ENCODE measurements around the gene CHRNG. TPM values are rescaled to one million over a fixed set of nuclear protein-coding genes. Genes with fewer than 3 reads are reported as not detected.

Gene CHRNG
- total and polyA plus RNA-seq, 2 experiments from 2014 or later, result not detected

DNA sequence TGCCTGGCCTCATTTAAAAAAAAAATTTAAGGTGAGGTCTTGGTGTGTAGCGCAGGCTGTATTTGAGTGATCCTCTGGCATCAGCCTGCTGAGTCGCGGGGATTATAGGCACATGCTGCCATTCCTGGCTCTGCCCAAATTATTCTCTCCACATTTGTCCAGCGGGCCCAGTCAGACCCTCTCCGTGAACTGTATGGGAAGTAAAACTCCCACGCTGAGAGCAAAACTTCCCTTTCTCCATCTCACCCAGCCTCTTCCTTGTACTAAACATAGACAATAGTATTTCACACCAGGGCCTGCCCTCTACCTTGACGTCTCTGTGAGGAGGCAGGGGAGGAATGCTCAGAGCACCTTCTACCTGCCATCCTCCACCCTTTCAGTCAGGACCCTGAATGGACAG lies 48.0 kb downstream of the CHRNG start:
- Histone ChIP-seq H3K4me1 (ENCODE audit: insufficient read depth) (peaks cover 8% of the 10 kb centered on the region), H3K4me2 (no peak overlapping the region), H4K20me1 (replicated peaks; ENCODE audit: insufficient read depth) (peaks cover under 1% of the 10 kb centered on the region; the same call in 1 of the 2 replicates), H3K27ac (ENCODE audit: low read depth) (no peak overlapping the region), H3K36me3 (ENCODE audit: insufficient read depth) (no peaks in the 10 kb centered on the region), H3K27me3 (ENCODE audit: insufficient read depth) (no peaks in the 10 kb centered on the region), H3K9me2 (ENCODE audit: insufficient read depth) (0 out of 2 replicates have a peak, but pooled peaks cover 8% of the 10 kb centered on the region), H3F3A (replicated peaks; ENCODE audit: low read depth) (no peaks in the 10 kb centered on the region), H2AFZ (no peak overlapping the region), H3K79me2 (replicated peaks; ENCODE audit: insufficient read depth) (no peaks in the 10 kb centered on the region), H3K4me3 (no peak overlapping the region)
- H3K27ac Mint-ChIP-seq, result no peak overlapping the region
- ATAC-seq (no peak), DNase-seq (ENCODE audit: low spot score) (no peak)
- H3K4me3 Mint-ChIP-seq, result no peak overlapping the region
- H3K27me3 Mint-ChIP-seq (ENCODE audit: insufficient read depth, low read depth, poor library complexity), result peaks cover 2% of the 10 kb centered on the region
- peaks cover 25% of the 10 kb centered on the region for H3K4me1 Mint-ChIP-seq
- H3K9me3 Mint-ChIP-seq, result peaks cover 8% of the 10 kb centered on the region; the same call in 2 of the 3 replicates
- H3K36me3 Mint-ChIP-seq (ENCODE audit: low read depth), result peaks cover 15% of the 10 kb centered on the region
- TF ChIP-seq JUNB (IDR thresholded peaks at IDR 0.05; ENCODE audit: unreplicated experiment) (no peak), EZH2phosphoT487 (IDR thresholded peaks at IDR 0.05; ENCODE audit: unreplicated experiment) (no peak)
- TF ChIP-seq, protein P1, sequence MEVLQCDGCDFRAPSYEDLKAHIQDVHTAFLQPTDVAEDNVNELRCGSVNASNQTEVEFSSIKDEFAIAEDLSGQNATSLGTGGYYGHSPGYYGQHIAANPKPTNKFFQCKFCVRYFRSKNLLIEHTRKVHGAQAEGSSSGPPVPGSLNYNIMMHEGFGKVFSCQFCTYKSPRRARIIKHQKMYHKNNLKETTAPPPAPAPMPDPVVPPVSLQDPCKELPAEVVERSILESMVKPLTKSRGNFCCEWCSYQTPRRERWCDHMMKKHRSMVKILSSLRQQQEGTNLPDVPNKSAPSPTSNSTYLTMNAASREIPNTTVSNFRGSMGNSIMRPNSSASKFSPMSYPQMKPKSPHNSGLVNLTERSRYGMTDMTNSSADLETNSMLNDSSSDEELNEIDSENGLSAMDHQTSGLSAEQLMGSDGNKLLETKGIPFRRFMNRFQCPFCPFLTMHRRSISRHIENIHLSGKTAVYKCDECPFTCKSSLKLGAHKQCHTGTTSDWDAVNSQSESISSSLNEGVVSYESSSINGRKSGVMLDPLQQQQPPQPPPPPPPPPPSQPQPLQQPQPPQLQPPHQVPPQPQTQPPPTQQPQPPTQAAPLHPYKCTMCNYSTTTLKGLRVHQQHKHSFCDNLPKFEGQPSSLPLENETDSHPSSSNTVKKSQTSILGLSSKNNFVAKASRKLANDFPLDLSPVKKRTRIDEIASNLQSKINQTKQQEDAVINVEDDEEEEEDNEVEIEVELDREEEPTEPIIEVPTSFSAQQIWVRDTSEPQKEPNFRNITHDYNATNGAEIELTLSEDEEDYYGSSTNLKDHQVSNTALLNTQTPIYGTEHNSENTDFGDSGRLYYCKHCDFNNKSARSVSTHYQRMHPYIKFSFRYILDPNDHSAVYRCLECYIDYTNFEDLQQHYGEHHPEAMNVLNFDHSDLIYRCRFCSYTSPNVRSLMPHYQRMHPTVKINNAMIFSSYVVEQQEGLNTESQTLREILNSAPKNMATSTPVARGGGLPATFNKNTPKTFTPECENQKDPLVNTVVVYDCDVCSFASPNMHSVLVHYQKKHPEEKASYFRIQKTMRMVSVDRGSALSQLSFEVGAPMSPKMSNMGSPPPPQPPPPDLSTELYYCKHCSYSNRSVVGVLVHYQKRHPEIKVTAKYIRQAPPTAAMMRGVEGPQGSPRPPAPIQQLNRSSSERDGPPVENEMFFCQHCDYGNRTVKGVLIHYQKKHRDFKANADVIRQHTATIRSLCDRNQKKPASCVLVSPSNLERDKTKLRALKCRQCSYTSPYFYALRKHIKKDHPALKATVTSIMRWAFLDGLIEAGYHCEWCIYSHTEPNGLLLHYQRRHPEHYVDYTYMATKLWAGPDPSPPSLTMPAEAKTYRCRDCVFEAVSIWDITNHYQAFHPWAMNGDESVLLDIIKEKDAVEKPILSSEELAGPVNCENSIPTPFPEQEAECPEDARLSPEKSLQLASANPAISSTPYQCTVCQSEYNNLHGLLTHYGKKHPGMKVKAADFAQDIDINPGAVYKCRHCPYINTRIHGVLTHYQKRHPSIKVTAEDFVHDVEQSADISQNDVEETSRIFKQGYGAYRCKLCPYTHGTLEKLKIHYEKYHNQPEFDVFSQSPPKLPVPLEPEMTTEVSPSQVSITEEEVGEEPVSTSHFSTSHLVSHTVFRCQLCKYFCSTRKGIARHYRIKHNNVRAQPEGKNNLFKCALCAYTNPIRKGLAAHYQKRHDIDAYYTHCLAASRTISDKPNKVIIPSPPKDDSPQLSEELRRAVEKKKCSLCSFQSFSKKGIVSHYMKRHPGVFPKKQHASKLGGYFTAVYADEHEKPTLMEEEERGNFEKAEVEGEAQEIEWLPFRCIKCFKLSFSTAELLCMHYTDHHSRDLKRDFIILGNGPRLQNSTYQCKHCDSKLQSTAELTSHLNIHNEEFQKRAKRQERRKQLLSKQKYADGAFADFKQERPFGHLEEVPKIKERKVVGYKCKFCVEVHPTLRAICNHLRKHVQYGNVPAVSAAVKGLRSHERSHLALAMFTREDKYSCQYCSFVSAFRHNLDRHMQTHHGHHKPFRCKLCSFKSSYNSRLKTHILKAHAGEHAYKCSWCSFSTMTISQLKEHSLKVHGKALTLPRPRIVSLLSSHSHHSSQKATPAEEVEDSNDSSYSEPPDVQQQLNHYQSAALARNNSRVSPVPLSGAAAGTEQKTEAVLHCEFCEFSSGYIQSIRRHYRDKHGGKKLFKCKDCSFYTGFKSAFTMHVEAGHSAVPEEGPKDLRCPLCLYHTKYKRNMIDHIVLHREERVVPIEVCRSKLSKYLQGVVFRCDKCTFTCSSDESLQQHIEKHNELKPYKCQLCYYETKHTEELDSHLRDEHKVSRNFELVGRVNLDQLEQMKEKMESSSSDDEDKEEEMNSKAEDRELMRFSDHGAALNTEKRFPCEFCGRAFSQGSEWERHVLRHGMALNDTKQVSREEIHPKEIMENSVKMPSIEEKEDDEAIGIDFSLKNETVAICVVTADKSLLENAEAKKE (CRISPR knock-in tag; IDR thresholded peaks at IDR 0.05), result no peak
- TF ChIP-seq, protein P2, sequence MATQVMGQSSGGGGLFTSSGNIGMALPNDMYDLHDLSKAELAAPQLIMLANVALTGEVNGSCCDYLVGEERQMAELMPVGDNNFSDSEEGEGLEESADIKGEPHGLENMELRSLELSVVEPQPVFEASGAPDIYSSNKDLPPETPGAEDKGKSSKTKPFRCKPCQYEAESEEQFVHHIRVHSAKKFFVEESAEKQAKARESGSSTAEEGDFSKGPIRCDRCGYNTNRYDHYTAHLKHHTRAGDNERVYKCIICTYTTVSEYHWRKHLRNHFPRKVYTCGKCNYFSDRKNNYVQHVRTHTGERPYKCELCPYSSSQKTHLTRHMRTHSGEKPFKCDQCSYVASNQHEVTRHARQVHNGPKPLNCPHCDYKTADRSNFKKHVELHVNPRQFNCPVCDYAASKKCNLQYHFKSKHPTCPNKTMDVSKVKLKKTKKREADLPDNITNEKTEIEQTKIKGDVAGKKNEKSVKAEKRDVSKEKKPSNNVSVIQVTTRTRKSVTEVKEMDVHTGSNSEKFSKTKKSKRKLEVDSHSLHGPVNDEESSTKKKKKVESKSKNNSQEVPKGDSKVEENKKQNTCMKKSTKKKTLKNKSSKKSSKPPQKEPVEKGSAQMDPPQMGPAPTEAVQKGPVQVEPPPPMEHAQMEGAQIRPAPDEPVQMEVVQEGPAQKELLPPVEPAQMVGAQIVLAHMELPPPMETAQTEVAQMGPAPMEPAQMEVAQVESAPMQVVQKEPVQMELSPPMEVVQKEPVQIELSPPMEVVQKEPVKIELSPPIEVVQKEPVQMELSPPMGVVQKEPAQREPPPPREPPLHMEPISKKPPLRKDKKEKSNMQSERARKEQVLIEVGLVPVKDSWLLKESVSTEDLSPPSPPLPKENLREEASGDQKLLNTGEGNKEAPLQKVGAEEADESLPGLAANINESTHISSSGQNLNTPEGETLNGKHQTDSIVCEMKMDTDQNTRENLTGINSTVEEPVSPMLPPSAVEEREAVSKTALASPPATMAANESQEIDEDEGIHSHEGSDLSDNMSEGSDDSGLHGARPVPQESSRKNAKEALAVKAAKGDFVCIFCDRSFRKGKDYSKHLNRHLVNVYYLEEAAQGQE (IDR thresholded peaks at IDR 0.05; ENCODE audit: unreplicated experiment), result no peak
